Testis (tissue), 2 donors: ENCODE data around the gene PRKX.
"Not testable (repeated sequence)": the region's sequence is repeated elsewhere in the genome, so short reads cannot be mapped to it uniquely, and the experiment has no call there.

Experiments used
- POLR2A ChIP-seq: fragments of 450-650 bp; IDR thresholded peaks from one replicate; pipeline ENCODE4 v1.6.1; 2017; ENCODE audit warnings: antibody characterized with exemption, mild to moderate bottlenecking, moderate library complexity
- TF ChIP-seq, protein P1 (sequence below), 3 experiments: fragments of 450-650 bp in 2 of 3; fragments of 200-600 bp in 1 of 3; sonication (generic) in 1 of 3; IDR thresholded peaks; one replicate each; pipeline ENCODE4 v1.5.1; 2016 to 2019; ENCODE audit warnings: antibody characterized with exemption in 3 of 3, mild to moderate bottlenecking in 2 of 3, moderate library complexity in 1 of 3

DNA sequence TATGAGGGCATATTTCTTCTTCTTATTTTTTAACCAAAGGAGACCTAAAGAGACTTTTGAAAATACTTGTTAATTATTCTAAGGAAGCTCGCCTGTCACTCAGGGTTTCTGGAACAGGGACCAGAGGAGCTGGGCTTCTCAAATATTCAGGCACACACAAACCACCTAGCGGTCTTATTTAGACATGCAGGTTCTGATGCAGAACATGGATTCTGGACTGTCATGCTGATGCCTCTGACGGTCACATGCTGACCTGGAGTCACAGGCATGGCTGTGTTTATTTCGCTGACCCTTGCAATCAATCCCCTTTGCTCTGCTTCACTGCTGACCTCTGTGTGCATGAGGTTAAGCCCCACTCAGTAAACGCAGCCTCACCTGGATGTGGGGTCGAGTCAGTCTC lies 101.7 kb downstream of the PRKX start:
- TF ChIP-seq, protein P1, sequence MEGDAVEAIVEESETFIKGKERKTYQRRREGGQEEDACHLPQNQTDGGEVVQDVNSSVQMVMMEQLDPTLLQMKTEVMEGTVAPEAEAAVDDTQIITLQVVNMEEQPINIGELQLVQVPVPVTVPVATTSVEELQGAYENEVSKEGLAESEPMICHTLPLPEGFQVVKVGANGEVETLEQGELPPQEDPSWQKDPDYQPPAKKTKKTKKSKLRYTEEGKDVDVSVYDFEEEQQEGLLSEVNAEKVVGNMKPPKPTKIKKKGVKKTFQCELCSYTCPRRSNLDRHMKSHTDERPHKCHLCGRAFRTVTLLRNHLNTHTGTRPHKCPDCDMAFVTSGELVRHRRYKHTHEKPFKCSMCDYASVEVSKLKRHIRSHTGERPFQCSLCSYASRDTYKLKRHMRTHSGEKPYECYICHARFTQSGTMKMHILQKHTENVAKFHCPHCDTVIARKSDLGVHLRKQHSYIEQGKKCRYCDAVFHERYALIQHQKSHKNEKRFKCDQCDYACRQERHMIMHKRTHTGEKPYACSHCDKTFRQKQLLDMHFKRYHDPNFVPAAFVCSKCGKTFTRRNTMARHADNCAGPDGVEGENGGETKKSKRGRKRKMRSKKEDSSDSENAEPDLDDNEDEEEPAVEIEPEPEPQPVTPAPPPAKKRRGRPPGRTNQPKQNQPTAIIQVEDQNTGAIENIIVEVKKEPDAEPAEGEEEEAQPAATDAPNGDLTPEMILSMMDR (IDR thresholded peaks at IDR 0.05): not testable (repeated sequence)
- not testable (repeated sequence) for TF ChIP-seq POLR2A
